Kidney epithelial cell (primary cell): ENCODE results near the gene ZNF778. TPM values are rescaled to one million over a fixed set of nuclear protein-coding genes. Genes with fewer than 3 reads are reported as not detected.
A peak's percentile ranks its signal among the peaks of the same experiment; 100 is the strongest.
"Not testable (repeated sequence)": the region's sequence is repeated elsewhere in the genome, so short reads cannot be mapped to it uniquely, and the experiment has no call there.

Experiments used
- DNase-seq: peaks from one replicate; pipeline ENCODE4 v3.0.0-alpha.2; 2010; ENCODE audit warnings: low read depth
- H3K27me3 ChIP-seq: 2 replicates; pipeline ENCODE4 v1.6.0; 2011; ENCODE audit warnings: low read length; ENCODE audit not compliant: control insufficient read depth, insufficient read depth
- H3K36me3 ChIP-seq: 2 replicates; pipeline ENCODE4 v1.5.1; 2011; ENCODE audit warnings: low read length; ENCODE audit not compliant: control insufficient read depth, insufficient read depth
- H3K4me3 ChIP-seq: 2 replicates; pipeline ENCODE4 v1.5.1; 2011; ENCODE audit warnings: low read depth, mild to moderate bottlenecking, control low read depth, low read length
- CTCF ChIP-seq: IDR thresholded peaks from 2 replicates; pipeline ENCODE4 v1.5.1; 2011; ENCODE audit warnings: mild to moderate bottlenecking, moderate library complexity, low read length, control low read depth, inconsistent platforms; ENCODE audit not compliant: insufficient read depth, poor library complexity, severe bottlenecking
- total RNA-seq: library from RNA; depleted of rRNA; stranded (reverse); fragments of >200 nt; gene quantifications from 2 replicates; pipeline ENCODE4 v1.2.3, GENCODE V29; 2015

Gene ZNF778
- total RNA-seq, 1 donor from 2014 or later = 17.7 TPM

DNA sequence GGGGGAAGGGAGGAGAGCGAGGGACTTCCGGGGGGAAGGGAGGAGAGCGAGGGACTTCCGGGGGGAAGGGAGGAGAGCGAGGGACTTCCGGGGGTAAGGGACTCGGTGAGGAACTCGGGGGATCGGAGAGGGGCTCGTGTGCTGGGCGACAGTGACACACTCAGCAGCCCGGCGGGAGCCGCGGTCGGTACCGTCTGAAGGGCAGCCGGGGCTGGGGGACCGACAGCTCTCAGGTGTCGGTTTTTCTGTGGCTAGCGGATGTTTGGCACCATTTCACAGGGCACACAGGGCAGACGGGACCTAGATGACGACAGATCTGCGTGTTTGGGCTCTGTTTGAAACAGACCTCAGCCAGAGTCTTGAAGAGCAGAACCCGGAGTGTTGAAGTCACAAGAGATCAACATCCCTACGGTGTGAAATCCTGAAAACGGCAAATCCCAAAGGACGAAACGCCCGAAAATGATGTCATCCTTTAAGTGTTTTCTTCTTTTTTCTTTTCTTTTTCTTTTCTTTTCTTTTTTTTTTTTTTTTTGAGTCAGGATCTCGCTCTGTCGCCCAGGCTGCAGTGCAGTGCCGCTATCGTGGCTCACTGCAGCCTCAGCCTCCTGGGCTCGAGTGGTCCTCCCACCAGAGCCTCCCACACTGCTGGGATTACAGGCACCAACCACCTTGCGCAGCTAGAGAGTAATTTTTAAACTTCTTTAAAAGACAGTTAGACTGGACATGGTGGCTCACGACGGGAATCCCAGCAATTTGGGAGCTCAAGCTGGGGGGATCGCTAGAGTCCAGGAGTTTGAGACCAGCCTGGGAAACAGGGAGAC, 23.9 kb downstream of the ZNF778 start:
- no peaks in the 10 kb centered on the region for H3K36me3 ChIP-seq
- H3K4me3 ChIP-seq = peak overlapping the region; percentile 83
- DNase-seq = no peak
- no peak for TF ChIP-seq CTCF
- H3K27me3 ChIP-seq = no peaks in the 10 kb centered on the region

- Histone ChIP-seq H3K36me3 (no peaks in the 10 kb centered on the region), H3K4me3 (no peak overlapping the region), H3K27me3 (no peaks in the 10 kb centered on the region)
- DNase-seq = no peak
- no peak for TF ChIP-seq CTCF
Measured at GRCh38 chr16:89242795-89243200, 25.3 kb downstream of the ZNF778 start.

DNA sequence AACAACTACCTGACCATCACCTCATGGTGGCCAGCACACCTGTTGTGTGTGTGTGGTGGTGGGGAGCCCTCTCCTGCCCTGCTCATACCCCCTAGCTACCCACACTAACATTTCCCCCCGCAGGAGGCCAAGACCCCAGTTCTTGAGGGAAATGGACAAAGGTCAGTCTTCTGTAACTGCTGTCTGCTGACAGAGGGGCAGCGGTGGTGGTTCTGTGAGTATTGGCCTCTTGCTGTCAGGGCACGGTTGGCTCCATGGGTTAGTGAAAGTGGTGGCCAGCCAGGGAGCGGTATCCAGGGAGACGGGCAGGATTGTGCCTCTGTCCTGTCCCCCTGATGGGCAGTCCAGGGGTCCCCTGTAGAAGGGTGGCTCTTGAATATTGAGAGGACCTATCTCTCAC, 26.2 kb downstream of the ZNF778 start:
- H3K36me3 ChIP-seq = no peaks in the 10 kb centered on the region
- no peak for TF ChIP-seq CTCF
- H3K4me3 ChIP-seq = no peak overlapping the region
- no peaks in the 10 kb centered on the region for H3K27me3 ChIP-seq
- DNase-seq = no peak

DNA sequence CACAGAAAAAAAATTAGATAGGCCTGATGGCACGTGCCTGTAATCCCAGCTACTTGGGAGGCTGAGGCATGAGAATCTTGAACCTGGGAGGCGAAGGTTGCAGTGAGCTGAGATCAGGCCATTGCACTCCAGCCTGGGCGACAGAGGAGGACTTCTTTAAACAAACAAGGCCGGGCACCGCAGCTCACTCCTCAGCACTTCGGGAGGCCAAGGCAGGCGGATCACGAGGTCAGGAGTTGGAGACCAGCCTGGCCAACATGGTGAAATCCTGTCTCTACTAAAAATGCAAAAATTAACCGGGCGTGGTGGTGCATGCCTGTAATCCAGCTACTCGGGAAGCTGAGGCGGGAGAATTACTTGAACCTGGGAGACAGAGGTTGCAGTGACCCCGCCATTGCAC, 26.8 kb downstream of the ZNF778 start:
- H3K27me3 ChIP-seq, H3K36me3 ChIP-seq, H3K4me3 ChIP-seq, DNase-seq: not testable (repeated sequence)

DNA sequence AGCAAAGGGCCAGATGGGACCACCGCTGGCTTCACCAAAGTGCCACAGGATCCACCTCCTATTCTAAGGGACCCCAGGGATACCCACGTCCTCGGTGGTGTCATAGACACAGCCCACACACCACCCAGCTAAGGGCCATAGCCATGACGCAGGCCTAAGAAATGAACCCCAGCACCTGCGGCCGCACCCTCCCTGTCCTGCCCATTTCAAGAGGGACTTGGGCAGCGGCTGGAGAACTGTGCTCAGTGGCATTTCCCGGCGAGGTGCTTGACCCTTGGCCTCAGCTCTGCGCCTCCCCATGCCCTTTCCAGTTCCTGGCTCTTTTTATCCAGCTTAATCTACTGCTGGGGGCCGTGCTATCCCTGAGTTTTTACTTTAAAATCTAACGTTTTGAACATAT, 27.3 kb downstream of the ZNF778 start:
- TF ChIP-seq CTCF = no peak
- DNase-seq = no peak
- Histone ChIP-seq H3K27me3 (no peaks in the 10 kb centered on the region), H3K36me3 (no peaks in the 10 kb centered on the region), H3K4me3 (no peak overlapping the region)

DNA sequence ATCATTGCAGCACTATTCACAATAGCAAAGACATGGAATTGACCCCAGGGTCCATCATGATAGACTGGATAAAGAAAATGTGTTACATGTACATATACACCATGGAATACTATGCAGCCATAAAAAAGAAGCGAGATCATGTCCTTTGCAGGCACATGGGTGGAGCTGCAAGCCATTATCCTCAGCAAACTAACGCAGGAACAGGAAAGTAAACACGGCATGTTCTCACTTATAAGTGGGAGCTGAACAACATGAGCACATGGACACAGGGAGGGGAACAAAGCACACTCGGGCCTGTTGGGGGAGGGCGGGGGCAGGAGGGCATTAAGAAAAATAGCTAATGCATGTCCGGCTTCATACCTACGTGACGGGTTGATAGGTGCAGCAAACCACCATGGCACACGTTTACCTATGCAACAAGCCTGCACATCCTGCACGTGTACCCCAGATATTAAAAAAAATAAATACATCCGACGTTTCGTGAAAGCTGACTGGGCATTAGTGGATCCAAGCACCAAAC, 28.9 kb downstream of the ZNF778 start:
- H3K36me3 ChIP-seq = no peaks in the 10 kb centered on the region
- peak overlapping the region; percentile 52 for H3K4me3 ChIP-seq
- TF ChIP-seq CTCF = peak; percentile 2
- no peaks in the 10 kb centered on the region for H3K27me3 ChIP-seq
- DNase-seq = no peak
